GM20431 (cell line): ENCODE measurements around the gene NOL7.

Experiments
- in situ Hi-C: fragments of 300-500 bp; cut with MseI, MboI; formaldehyde crosslinking; loops from one replicate; pipeline ENCODE4 v1.15.0; 2020; ENCODE audit warnings: low sequenced_read_pairs; ENCODE audit not compliant: unreplicated experiment

NOL7 gene

DNA sequence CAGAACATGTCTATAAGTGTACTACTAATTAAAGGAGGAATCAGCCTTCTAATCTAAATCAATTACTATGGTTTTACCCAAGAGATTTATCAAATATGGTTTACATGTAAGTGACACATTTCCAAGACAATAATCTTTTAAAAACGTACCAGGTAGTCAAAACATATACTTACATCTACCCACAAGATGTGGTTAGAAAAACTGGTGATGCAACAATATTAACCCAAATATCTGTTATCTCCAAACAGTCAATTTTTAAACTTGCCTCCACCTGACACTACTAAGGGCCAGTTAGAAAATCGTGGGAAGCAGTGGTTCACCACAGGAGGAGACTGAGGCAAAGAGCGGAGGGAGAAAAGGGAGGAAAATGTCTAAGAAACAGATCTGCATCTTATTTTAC lies 28.0 kb downstream of the NOL7 start:
- in situ Hi-C loops, result no loop called here

DNA sequence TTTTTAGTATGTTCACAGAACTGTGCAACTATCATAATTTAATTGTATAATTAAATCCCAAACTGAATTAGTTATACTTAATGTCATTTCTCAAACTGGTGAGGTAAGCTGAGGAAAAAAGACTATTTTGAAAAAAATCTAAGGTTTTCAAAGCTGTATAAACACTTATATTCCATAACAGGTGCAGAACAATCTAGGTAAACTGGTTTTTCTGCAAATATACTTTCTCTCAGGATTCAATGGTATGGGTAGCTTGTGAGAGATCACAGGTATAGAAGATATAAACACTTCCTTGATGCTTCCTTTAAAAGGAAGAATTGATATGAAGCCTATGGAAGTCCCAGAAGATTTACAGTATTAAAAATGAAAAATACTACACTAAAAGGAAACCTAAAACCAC lies 33.7 kb downstream of the NOL7 start:
- in situ Hi-C loops, result no loop called here

DNA sequence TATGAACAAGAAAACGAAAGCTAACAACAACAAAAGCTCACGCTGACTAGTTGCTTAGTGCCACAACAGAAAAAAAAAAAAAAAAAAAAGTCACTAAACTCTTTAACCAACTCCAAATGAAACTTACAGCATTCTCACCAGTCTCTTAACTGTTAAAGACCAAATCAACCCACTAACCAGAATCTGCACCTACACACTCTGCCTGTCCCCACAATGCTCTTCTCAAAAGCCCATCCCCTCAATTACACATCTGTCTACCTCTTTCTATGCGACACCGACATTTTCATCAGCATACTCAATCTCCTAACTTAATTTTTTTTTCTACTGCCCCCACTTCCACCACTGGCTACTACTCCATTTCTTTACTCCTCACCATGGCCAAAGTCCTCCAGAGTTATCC lies 34.3 kb downstream of the NOL7 start:
- in situ Hi-C loops, result no loop called here

DNA sequence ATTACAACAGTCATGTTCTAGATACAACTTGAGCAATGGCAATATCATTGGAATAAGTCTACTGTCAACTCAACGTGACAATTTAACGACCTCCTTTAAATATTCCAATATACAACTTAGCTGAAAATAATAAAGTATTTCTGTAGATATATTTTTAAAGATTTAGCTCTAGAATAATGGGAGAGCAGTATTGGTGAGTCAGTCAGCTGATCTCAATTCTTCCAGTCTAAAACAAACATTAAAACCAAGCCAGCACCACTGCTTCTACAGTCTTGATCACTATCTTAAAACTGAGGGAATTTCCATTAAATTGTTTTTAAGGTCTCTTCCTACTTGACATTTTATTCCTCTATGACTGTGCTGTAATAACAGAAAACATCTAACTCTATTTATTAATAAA lies 38.2 kb downstream of the NOL7 start:
- in situ Hi-C loops, result no loop called here

DNA sequence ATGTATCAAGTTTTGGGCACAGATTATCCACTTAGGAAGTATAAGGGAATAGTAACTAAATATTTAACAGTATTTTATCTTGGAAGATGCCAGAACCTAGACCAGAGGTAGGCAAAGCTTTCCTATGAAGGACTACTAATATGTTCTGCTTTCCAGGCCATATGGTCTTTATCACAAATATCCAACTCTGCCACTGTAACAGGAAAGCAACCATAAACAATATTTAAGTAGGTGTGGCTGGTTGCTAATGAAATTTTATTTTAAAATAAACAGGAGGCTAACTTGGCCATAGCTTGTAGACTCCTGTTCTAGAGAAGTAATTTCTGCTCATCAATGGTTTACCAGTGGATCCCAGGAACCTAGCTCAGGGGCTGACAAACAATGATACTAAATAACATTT lies 39.4 kb downstream of the NOL7 start:
- in situ Hi-C loops, result no loop called here

DNA sequence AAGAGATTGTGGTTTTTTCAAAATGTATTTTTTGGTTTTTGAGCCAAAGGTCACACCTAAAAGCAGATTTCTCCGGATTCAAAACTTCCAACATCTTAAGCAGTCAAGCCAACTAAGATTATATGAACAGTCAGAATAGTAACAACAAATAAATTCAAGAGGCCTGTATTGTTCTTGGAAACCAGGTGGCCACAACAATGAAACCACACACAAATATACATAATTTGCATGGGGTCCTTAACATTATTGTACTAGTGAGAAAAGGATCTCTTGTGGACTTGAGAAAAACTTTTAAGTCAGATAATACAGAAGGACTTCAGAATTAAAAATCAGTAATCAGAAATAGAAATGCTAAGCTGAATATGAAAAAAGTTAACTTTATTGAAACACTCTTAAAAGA lies 40.6 kb downstream of the NOL7 start:
- in situ Hi-C loops, result no loop called here

DNA sequence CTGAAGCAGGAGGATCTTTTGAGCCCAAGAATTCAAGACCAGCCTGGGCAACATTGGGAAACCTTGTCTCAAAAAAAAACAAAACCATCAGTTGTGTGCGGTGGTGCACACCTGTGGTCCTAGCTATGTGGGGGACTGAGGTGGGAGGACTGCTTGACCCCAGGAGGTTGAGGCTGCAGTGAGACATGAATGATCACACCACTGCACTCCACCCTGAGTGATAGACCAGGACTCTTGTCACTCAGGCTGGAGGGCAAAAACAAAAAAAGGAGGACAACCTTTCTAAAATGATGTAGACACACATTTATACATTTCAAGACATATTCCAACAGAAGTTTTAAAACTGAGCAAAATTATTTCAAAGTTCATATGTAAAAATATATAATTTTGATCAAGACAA lies 45.1 kb downstream of the NOL7 start:
- in situ Hi-C loops, result no loop called here

DNA sequence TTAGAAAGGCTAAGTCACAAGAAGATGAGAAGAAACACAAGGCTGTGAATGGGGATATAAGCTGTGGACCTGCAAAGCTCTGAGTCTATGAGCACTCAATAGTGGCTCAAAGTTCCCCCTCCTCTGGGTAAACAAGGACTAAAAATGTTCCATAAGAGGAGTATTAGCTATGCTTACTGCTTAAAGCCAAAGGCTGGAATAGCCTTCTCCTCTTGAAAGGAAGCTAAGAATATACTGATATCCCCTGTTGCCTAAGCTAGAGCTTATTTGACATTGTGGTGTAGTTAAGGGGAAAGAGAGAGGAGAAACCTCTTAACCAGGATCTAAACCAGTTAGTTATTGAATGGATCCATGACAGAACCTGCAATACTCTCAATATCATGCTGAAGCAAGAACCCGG lies 45.8 kb downstream of the NOL7 start:
- in situ Hi-C loops, result no loop called here

DNA sequence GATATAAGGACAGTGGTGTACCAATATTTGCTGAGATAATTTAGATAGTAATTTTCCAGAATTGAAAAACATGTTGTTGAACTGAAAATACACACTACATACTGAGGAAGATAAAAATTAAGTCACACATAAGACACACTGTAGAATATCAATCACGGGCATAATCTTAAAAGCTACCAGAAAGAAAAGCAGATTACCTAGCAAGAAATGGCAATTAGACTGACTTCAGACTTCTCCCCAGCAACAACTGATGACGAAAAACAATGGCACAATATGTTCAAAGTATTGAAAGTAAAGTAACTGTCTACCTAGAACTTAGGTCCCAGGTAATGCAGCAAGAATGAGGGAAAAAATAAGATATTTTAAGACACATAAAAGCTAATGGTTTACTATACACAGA lies 46.5 kb downstream of the NOL7 start:
- in situ Hi-C loops, result no loop called here

DNA sequence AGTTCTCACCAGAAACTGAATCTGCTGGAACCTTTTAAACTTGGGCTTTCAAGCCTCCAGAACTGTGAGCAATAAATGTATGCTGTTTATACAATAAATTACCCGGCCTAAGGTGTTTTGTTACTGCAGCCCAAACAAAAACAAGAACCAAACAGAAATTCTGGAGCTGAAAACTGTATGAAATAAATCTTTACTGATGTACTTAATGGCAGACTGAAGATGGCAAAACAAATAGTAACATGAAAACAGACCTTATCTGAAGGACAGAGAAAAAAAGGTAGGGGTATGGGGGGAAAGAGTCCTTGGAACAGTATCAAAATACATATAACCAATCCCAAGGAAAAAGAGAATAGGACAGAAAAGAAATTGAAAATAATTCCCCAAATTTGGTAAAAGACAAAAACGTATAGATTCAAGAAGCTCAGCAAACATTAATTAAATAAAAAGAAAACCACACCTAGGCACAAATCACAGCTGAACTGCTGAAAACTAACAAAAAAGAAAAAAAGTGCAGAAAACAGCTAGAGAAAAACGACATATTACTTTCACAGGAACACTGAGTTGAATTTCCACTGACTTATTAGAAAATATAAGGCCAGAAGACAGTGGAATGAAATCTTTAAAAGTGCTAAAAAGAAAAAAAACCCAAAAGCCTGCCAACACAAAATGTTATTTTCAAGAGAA lies 47.7 kb downstream of the NOL7 start:
- in situ Hi-C loops, result no loop called here

DNA sequence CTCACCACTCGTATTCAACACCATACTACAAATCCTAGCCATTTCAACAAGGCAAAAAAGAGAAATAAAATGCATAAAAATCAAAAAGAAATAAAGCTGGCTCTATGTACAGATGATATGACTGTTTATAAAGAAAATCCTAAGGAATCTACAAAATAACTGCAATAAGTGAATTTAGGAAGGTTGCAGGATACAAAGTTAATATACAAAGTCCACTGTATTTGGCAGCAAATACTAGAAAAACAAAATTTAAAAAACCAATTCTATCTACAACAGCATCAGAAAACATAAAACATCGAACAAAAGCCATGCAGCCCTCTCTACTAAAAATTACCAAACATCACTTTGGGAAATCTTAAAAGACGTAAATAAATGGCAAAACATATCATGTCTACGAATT lies 48.9 kb downstream of the NOL7 start:
- in situ Hi-C loops, result no loop called here

DNA sequence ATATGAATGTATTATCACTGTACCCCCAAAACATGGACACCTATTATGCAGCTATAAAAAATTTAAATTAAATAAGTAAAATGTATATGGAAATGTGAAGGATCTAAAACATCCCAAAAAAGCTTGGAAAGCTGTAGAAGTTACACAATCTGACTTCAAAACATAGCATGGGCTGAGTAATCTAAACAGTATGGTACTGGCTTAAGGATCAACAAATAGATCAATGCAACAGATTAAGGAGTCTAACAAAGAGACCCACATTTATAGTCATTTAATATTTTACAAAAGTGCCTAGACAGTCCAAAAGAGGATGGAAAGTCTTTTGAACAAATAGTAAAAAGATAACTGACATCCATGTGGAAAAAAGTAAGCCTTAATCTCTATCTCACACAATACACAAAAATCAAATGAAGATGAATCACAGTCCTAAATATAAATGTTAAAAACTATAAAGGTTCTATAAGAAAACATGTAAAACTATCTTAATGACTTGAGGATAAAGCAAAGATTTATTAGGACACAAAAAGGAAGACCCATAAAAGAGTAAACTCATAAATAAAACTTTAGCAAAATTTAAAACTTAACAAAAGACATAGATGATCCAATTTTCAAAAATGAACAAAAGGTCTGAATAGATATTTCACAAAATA lies 49.7 kb downstream of the NOL7 start:
- in situ Hi-C loops, result no loop called here

DNA sequence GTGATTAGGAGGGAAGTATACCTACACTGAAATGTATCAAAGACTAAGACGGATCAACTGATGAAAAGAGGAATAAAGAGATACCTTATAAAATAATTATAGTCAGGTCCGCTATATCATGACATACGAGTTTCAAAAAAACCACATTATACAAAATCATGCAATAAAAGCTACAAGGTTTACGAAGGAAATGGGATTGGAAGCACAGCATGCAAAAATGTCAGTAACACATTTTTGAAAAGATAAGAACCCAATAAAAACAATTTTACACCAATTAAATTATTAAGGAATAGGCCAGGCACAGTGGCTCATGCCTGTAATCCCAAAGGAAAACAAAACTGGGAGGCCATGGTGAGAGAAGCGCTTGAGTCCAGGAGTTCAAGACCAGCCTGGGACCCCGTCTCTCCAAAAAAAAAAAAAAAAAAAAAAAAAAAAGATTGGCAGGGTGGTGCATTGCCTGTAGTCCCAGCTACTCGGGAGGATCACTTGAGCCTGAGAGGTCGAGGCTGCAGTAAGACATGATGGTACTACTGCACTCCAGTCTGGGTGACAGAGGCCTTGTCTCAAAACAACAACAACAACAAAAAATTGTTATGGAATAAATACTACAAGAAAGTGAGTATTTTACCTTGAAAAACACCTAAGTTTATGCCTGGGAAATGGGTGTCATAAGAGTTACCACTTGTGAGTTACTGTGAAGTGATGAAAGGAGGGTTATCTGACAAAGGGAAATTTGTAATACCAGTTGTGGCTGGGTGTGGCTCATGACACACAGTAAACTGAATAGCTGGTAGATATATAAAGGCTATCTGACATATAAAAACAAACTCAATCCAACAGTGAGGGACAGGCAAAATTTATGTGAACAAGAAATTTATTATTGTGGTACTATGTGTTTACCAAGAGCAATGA lies 51.3 kb downstream of the NOL7 start:
- in situ Hi-C loops, result no loop called here

DNA sequence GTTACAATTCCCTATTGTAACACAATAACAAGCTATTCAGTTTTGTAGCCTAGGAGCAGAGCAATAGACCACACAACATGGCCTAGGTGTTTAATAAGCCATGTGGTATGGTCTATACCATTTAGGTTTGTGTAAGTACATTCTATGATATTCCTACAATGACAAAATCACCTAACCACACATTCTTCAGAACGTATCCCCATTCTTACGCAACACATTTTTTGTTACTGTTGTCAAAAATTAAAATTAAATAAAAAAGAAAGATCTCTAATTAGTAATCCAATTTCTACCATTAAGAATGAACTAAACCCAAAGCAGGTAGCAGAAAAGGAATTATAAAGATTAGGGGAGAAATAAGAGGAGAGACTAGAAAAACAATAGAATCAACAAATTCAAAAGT lies 52.5 kb downstream of the NOL7 start:
- in situ Hi-C loops, result no loop called here

DNA sequence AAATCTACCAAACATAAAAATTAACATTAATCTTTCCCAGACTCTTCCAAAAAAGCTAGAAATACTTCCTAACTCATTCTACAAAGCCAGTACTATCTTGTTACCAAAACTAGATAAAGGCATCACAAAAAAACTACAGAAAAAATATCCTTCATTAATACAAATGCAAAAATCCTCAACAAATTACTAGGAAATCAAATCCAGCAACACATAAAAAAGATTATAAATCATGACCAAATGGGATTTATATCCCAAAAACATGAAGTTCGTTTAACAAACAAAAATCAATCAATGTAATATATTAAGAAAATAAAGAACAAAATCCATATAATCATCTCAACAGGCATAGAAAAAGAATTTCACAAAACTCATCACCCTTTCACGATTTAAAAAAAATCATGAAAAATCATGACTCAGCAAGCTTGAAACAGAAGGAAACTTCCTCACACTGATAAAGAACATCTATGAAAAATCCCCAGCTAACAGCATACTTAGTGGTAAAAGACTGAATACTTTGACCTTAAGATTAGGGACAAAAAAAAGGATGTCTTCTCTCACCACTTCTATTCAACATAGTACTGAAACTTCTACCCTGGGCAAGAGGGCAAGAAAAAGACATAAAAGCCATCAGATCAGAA lies 53.3 kb downstream of the NOL7 start:
- in situ Hi-C loops, result no loop called here

DNA sequence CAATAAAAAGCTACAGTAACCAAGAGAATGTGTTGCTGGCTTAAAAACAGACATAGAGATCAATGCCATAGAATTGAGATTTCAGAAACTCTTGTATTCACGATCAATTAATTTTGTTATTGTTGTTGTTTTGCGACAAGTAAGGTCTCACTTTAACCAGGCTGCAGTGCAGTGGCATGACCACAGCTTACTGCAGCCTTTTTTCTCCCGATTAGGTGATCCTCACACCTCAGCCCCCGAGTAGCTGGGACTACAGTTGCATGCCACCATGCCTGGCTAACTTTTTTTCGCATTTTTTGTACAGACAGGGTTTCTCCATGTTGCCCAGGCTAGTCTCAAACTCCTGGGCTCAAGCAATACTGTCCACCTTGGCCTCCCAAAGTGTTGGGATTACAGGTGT lies 54.3 kb downstream of the NOL7 start:
- in situ Hi-C loops, result no loop called here
